GM15510 (cell line): ENCODE data around the gene TMEM269.

Source experiments
- POLR2A ChIP-seq: IDR thresholded peaks from 3 replicates; pipeline ENCODE4 v1.6.1; 2011; ENCODE audit warnings: borderline replicate concordance; ENCODE audit not compliant: insufficient read length; ENCODE audit errors: extremely low read depth

The TMEM269 gene

GRCh38 chr1:42742617-42743316 lies 42.0 kb upstream of the TMEM269 start:
- TF ChIP-seq POLR2A = no peak

GRCh38 chr1:42743317-42744147 lies 41.3 kb upstream of the TMEM269 start:
- TF ChIP-seq POLR2A = no peak

- TF ChIP-seq POLR2A = no peak
Observed at GRCh38 chr1:42744148-42744413, 40.7 kb upstream of the TMEM269 start.

GRCh38 chr1:42745851-42746250 lies 38.9 kb upstream of the TMEM269 start:
- no peak for TF ChIP-seq POLR2A

- no peak for TF ChIP-seq POLR2A
Observed at GRCh38 chr1:42746436-42747105, 38.2 kb upstream of the TMEM269 start.

- no peak for TF ChIP-seq POLR2A
Observed at GRCh38 chr1:42747125-42747524, 37.7 kb upstream of the TMEM269 start.

GRCh38 chr1:42748021-42748420 lies 36.8 kb upstream of the TMEM269 start:
- no peak for TF ChIP-seq POLR2A

- TF ChIP-seq POLR2A = no peak
Observed at GRCh38 chr1:42748461-42749410, 36.1 kb upstream of the TMEM269 start.

- no peak for TF ChIP-seq POLR2A
Observed at GRCh38 chr1:42750041-42750440, 34.8 kb upstream of the TMEM269 start.

GRCh38 chr1:42752284-42752683 lies 32.5 kb upstream of the TMEM269 start:
- TF ChIP-seq POLR2A = no peak

- TF ChIP-seq POLR2A = no peak
Observed at GRCh38 chr1:42753070-42753469, 31.7 kb upstream of the TMEM269 start.

- TF ChIP-seq POLR2A = no peak
Observed at GRCh38 chr1:42756956-42757891, 27.6 kb upstream of the TMEM269 start.

GRCh38 chr1:42757892-42758275 lies 26.9 kb upstream of the TMEM269 start:
- TF ChIP-seq POLR2A = no peak

GRCh38 chr1:42758641-42759040 lies 26.1 kb upstream of the TMEM269 start:
- no peak for TF ChIP-seq POLR2A

GRCh38 chr1:42759114-42759513 lies 25.7 kb upstream of the TMEM269 start:
- no peak for TF ChIP-seq POLR2A

- TF ChIP-seq POLR2A = no peak
Observed at GRCh38 chr1:42761567-42761966, 23.2 kb upstream of the TMEM269 start.
